Cardiac fibroblast (primary cell): ENCODE measurements around the gene MGLL.
A peak's percentile ranks its signal among the peaks of the same experiment; 100 is the strongest.

Experiments
- DNase-seq, 2 donors: peaks; one replicate each; pipeline versions ENCODE4 v3.0.0 to v3.0.0-alpha.2; 2010; ENCODE audit warnings: low read depth in 2 of 2
- H3K4me3 ChIP-seq, 2 donors: replicated peaks in 1 of 2; 1 replicate in 1 of 2; 2 replicates in 1 of 2; pipeline ENCODE4 v1.5.1; 2011; ENCODE audit warnings: low read depth in 2 of 2, low read length in 2 of 2, mild to moderate bottlenecking in 2 of 2, moderate library complexity in 1 of 2
- TF ChIP-seq, protein P1 (sequence below): IDR thresholded peaks from one replicate; pipeline ENCODE4 v1.5.1; 2011; ENCODE audit warnings: low read depth, mild to moderate bottlenecking, low read length, inconsistent platforms

Gene MGLL

DNA sequence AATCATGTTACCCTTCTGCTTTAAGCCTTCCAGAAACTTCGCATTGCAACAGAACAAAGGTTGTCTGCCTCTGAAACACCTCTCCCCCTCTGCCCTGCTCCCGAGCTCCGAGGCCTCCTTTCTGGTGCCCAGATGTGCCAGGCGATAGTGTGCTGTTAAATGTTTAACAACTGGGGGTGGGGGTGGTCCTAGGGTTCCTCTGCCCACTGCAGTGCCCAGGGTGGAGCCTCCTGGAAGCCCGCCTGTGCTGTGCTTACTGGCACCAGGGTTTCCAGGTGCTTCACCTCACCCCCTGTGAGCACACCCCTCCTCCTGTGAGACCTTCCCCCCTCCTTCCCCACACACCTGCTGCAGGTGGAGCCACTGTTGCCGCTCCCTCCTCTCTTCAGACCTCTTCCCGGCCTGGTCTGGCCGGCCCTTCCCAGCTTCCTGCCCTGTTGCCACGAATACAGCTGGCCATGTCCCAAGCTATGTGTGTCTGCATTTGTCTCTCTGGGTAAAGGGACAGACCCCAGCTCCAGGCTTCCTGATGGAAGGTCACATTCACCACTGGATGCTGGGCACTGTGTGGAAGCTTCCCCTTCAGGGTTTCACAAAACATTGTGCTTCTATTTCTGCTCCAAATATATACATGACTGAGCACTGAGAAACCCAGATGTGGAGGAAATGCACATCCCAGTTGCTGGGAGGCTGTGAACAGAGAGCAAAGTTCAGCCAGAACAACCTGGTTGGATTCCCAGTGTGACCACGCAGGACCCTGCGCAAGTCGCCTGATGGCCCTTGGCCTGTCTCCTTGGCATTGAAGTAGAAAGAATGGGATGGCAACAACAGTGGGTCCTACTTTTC, 37.2 kb downstream of the MGLL start:
- TF ChIP-seq, protein P1, sequence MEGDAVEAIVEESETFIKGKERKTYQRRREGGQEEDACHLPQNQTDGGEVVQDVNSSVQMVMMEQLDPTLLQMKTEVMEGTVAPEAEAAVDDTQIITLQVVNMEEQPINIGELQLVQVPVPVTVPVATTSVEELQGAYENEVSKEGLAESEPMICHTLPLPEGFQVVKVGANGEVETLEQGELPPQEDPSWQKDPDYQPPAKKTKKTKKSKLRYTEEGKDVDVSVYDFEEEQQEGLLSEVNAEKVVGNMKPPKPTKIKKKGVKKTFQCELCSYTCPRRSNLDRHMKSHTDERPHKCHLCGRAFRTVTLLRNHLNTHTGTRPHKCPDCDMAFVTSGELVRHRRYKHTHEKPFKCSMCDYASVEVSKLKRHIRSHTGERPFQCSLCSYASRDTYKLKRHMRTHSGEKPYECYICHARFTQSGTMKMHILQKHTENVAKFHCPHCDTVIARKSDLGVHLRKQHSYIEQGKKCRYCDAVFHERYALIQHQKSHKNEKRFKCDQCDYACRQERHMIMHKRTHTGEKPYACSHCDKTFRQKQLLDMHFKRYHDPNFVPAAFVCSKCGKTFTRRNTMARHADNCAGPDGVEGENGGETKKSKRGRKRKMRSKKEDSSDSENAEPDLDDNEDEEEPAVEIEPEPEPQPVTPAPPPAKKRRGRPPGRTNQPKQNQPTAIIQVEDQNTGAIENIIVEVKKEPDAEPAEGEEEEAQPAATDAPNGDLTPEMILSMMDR = no peak
- no peak overlapping the region for H3K4me3 ChIP-seq
- DNase-seq = no peak

DNA sequence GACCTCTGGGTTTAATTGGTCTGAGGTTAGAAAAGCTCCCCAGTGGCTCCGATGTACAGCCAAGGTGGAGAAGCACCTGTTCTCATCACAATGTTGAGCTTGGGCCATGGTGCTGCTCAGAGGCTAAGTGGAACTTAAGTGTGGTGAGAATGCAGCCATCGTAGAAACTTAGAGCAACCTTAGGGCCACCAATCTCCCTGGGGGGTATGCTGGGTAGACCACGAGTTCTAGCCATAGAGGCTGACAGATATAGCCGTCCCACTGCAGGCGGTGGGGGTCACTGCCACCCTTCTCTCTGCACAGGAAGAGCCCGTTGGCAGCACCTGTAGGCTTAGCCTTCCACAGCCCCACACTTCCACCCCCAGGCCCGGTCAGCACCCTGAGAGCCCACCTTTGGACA, 38.0 kb downstream of the MGLL start:
- DNase-seq = no peak
- no peak overlapping the region for H3K4me3 ChIP-seq
- TF ChIP-seq, protein P1 = no peak

DNA sequence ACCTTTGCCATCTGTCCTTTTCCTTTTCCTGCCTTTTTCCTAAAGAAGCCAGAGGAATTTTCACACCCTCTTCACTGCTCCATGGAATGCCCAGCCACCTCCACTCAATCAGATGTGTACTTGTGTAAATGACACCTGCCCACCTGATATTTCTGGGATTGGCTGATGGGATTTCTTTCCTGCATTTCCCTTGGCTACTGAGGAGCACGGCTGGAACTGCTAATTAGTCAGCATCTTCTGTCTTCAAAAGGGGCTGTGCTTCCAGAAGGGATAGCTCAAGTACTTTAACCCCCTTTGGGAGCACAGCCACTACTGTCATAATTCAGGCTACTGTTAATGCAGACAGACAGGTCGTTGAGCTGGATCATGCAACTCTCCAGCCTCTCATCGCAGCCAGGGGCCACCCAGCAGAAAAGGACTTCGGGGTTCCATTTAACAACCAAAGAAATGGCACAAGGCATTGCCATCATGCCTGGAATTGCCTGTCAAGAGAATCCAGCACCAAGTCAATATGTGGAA, 38.6 kb downstream of the MGLL start:
- TF ChIP-seq, protein P1 = no peak
- DNase-seq = no peak
- no peak overlapping the region for H3K4me3 ChIP-seq

DNA sequence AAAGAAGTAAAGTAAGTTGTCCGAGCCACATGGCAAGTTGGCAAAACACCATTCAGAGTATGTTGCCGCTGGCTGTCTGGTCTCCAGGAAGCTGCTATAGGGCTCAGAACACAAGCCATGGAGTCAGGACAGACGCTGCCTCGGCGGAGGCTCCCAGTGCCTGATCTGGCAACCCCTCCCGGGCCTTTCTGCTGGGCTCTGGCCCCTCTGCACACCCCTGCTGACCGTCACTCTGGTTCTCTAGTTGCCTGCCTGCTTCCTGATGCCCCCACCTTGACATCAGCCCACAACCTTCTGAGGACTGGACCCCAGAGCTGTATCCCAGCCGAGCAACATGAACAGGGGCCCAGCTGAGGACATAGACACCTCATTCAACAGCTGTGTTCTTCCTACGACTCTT, 39.1 kb downstream of the MGLL start:
- H3K4me3 ChIP-seq = no peak overlapping the region

DNA sequence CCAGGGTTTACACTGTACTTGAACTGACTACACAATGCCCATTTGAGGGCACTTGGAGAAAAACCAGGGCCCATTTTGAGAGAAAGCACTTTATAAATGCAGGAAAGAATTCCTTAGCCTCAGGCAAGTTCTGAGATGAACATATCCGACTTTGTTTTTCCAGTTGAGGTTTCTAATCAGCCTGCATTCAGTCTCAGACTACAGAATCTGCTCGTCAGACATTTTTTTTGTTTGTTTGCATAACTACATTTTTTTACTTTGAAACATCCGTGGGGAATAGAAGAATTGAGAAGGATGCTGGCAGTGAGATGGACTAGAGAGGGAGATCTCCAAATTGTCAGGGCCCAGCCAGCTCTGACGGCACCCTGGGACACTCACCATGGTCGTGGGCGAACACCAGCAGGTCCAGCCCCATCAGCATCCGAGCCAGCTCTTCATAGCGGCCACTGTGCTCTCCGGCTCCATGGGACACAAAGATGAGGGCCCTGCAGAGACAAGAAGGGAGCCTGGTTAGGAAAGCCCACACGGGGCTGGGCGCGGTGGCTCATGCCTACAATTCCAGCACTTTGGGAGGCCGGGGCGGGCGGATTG, 40.8 kb downstream of the MGLL start:
- peak; percentile 70 to 86 for DNase-seq
- no peak overlapping the region for H3K4me3 ChIP-seq
- TF ChIP-seq, protein P1 = no peak

More for the DNA sequence above, 39.1 kb downstream of the MGLL start:
- TF ChIP-seq, protein P1 = no peak
- DNase-seq = no peak

DNA sequence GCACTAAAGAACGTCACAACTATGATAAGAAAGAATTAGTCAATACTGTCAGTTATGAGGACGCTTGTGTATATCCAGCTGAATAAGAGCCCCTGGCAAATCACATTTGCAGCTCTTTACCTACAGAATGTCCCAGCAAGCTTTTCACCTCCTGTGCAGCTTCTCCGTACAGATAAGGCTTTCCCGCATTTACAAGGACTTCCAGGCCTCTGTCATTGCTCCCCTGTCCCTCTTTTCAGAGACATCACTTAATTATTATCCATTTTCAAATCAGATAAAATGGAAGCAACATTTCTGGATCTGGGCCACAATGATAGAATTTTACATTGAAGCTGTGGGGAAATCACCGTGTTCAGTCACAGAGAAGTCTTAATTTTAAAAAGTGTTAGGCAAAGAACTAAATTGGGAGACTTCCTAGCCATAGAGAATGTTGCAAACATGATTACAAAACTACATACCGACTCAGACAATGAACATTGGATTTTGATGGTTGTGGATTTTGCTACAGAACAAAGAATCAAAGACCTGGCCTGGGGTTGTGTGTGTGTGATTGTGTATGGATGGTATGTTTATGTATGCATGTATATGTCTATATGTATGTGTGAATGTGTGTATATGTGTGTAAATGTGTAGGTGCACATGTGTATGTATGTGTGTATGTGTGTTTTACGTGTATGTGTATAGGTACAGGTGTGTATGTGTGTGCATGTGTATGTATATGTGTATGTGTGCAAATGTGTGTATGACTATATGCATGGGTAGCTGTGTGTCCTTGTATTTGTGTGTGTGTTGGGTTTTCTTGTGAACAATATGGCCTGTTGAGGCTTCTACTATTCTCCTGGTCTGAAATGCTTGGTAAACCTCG, 41.5 kb downstream of the MGLL start:
- peak in 1 of 2 donors; percentile 28 for DNase-seq
- TF ChIP-seq, protein P1 = no peak
- no peak overlapping the region for H3K4me3 ChIP-seq
